Measurements from ENCODE around the gene UST. TPM values are rescaled to one million over a fixed set of nuclear protein-coding genes. Genes with fewer than 3 reads are reported as not detected.
"Not testable (repeated sequence)": the region's sequence is repeated elsewhere in the genome, so short reads cannot be mapped to it uniquely, and the experiment has no call there.

Gene UST
- total RNA-seq, 2 donors from 2014 or later = 24.2 to 30.8 TPM

DNA sequence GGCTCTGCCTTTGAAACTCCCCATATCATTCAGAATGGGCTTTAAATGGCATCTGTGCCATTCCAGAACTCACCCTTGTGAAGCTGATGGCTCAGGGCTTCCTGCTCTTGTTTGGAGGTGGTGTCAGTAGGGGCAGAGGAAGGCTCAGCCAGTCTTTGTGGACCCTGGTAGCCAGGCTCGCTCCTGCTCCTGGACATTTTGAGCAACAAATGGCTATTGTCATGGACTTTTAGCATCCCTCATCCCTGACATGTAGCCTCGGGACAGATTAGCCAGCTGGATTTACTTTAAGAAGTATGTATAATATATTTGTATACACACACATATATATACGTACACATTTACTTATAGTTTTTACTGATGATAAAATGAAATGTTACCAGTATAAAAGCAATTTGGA, 104.1 kb downstream of the UST start:
- peaks cover 4 to 24% of the 10 kb centered on the region in 2 donors for H3K4me1 ChIP-seq (ENCODE audit: control insufficient read depth in 1 of 2, low read depth in 2 of 2)

DNA sequence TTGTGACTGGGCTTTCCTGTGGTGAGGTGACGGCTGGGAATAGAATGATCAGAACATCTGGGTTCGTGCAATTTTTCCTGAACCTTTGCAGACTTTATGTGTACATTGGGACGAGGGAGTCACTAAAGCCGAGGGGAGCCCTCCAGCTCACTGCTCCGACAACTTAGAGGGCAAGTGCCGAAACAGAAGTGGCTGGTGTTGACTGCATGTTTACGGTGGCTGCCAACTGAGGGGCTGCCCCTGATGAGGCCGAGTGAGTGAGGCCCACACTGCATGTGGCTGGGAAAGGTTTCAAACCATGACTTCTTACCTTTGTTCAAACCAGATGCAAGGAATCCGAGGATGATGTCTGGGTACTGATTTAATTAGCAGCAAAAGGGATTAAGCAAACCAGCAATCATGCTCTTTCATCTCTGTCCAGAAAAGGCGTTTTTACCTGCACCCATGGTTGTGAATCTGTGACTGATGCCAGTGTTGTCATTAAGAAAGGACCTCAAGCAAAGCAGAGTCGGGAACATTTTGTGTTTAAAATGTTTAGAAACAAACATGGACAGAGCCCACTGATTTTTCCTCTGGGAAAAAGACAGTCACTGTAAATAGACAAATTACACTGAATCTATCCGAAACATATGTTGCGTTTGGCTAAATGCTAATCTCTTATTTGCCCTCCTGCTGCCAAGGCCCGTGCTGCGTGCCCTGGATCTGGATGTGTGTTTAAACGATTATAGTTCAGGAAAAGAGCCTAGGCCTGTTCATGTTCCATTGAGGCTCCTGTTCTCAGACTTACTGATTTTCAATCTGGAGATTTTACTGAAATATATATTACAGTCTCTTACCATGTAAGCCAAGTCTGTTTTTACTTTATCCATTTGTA, 105.1 kb downstream of the UST start:
- DNase-seq (ENCODE audit: low spot score) (no peak), ATAC-seq (ENCODE audit: insufficient number of reproducible peaks, low FRiP score, low read depth) (no peak)
- TF ChIP-seq, protein P1, sequence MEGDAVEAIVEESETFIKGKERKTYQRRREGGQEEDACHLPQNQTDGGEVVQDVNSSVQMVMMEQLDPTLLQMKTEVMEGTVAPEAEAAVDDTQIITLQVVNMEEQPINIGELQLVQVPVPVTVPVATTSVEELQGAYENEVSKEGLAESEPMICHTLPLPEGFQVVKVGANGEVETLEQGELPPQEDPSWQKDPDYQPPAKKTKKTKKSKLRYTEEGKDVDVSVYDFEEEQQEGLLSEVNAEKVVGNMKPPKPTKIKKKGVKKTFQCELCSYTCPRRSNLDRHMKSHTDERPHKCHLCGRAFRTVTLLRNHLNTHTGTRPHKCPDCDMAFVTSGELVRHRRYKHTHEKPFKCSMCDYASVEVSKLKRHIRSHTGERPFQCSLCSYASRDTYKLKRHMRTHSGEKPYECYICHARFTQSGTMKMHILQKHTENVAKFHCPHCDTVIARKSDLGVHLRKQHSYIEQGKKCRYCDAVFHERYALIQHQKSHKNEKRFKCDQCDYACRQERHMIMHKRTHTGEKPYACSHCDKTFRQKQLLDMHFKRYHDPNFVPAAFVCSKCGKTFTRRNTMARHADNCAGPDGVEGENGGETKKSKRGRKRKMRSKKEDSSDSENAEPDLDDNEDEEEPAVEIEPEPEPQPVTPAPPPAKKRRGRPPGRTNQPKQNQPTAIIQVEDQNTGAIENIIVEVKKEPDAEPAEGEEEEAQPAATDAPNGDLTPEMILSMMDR (IDR thresholded peaks at IDR 0.05) = no peak
- H3K4me1 ChIP-seq (ENCODE audit: control insufficient read depth in 1 of 2, low read depth in 2 of 2) = peaks cover 4 to 24% of the 10 kb centered on the region in 2 donors
- H3K27ac ChIP-seq = no peak overlapping the region
- H3K36me3 ChIP-seq = no peaks in the 10 kb centered on the region
- no peaks in the 10 kb centered on the region for H3K27me3 ChIP-seq (replicated peaks; ENCODE audit: insufficient read depth)
- no peak overlapping the region for H3K4me3 ChIP-seq
- H3K9me3 ChIP-seq = no peaks in the 10 kb centered on the region

More for the DNA sequence above, 104.1 kb downstream of the UST start:
- DNase-seq (ENCODE audit: low spot score) (no peak), ATAC-seq (ENCODE audit: insufficient number of reproducible peaks, low FRiP score, low read depth) (no peak)
- H3K36me3 ChIP-seq = no peaks in the 10 kb centered on the region
- H3K27ac ChIP-seq = no peak overlapping the region
- H3K27me3 ChIP-seq (replicated peaks; ENCODE audit: insufficient read depth) = no peaks in the 10 kb centered on the region
- no peak overlapping the region for H3K4me3 ChIP-seq
- TF ChIP-seq, protein P1 (IDR thresholded peaks at IDR 0.05) = no peak
- H3K9me3 ChIP-seq = no peaks in the 10 kb centered on the region

DNA sequence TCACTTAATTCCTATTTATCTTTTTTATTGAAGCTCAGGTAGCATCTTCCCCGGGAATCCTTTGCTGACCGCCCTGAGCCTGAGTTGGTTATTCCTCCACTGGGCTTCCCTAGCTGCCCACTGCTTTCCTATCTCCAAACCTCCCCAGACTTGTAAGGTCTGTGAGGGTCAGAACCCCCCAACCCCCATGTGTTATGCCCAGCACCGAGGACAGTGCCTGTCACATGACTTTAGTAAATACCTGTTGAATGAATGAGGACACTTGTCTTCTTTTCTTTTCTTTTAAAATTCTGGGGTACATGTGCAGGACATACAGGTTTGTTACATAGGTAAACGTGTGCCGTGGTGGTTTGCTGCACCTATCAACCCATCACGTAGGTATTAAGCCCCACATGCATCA, 105.9 kb downstream of the UST start:
- Histone ChIP-seq H3K9me3 (no peaks in the 10 kb centered on the region), H3K4me3 (no peak overlapping the region), H3K27ac (no peak overlapping the region), H3K36me3 (no peaks in the 10 kb centered on the region), H3K27me3 (replicated peaks; ENCODE audit: insufficient read depth) (no peaks in the 10 kb centered on the region), H3K4me1 (ENCODE audit: control insufficient read depth in 1 of 2, low read depth in 2 of 2) (peaks cover 4 to 16% of the 10 kb centered on the region in 2 donors)
- no peak for DNase-seq (ENCODE audit: low spot score)
- TF ChIP-seq, protein P1 (IDR thresholded peaks at IDR 0.05) = no peak
- ATAC-seq (ENCODE audit: insufficient number of reproducible peaks, low FRiP score, low read depth) = no peak

DNA sequence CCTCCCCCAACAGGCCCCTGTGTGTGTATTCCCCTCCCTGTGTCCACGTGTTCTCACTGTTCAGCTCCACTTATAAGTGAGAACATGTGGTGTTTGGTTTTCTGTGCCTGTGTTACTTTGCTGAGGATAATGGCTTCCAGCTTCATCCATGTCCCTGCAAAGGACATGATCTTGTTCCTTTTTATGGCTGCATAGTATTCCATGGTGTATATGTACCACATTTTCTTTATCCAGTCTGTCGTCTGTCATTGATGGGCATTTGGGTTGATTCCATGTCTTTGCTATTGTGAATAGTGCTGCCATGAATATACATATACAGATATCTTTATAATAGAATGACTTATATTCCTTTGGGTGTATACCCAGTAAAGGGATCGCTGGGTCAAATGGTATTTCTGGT, 106.3 kb downstream of the UST start:
- not testable (repeated sequence) for ATAC-seq (ENCODE audit: insufficient number of reproducible peaks, low FRiP score, low read depth); H3K36me3 ChIP-seq; H3K27ac ChIP-seq; H3K9me3 ChIP-seq; DNase-seq (ENCODE audit: low spot score); H3K27me3 ChIP-seq (replicated peaks; ENCODE audit: insufficient read depth); H3K4me3 ChIP-seq
- H3K4me1 ChIP-seq (ENCODE audit: control insufficient read depth in 1 of 2, low read depth in 2 of 2) = peaks cover 4 to 16% of the 10 kb centered on the region in 2 donors

DNA sequence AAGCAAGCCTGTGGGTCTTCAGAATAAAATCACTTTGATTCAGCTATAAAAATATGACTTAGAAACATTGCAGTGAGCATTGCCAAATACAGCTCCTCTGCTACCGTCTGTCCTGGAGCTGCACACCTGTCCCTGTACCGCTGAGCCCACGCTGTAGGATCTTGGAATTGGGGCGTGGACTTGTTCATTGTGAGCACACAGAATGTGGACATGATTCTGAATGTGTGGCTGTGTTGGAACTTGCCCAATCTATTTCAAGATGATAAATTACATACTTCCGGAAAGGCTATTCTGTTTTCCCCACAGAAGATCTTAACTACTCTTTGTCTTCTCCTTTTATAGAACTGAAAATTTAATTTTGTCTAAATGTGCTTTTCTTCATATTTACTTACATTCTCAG, 107.3 kb downstream of the UST start:
- no peak for ATAC-seq (ENCODE audit: insufficient number of reproducible peaks, low FRiP score, low read depth)
- Histone ChIP-seq H3K4me3 (no peak overlapping the region), H3K4me1 (ENCODE audit: control insufficient read depth in 1 of 2, low read depth in 2 of 2) (peaks cover 4 to 16% of the 10 kb centered on the region in 2 donors), H3K27me3 (replicated peaks; ENCODE audit: insufficient read depth) (no peaks in the 10 kb centered on the region), H3K9me3 (no peaks in the 10 kb centered on the region), H3K27ac (no peak overlapping the region), H3K36me3 (no peaks in the 10 kb centered on the region)
- no peak for DNase-seq (ENCODE audit: low spot score)
- TF ChIP-seq, protein P1 (IDR thresholded peaks at IDR 0.05) = no peak

Measured in thoracic aorta (tissue), 2 donors.